Naive thymus-derived CD4-positive, alpha-beta T cell (primary cell): ENCODE measurements around the gene MAGI2. TPM values are rescaled to one million over a fixed set of nuclear protein-coding genes. Genes with fewer than 3 reads are reported as not detected.
A peak's percentile ranks its signal among the peaks of the same experiment; 100 is the strongest.

ENCODE experiments used
- ATAC-seq: fragments of 150-1000 bp; cut with Tn5 transposase; 2 replicates; pipeline ENCODE4 v1.10.0; 2021; ENCODE audit warnings: mild to moderate bottlenecking, moderate library complexity
- CTCF ChIA-PET: fragments of 350-600 bp; sonication (Branson Sonifier 250); formaldehyde crosslinking; loops from one replicate; lab custom pipeline; 2021; ENCODE audit warnings: antibody characterized with exemption; lab: Charles Lee
- POLR2A ChIA-PET: fragments of 350-600 bp; sonication (Branson Sonifier 250); formaldehyde crosslinking; loops from one replicate; lab custom pipeline; 2021; ENCODE audit warnings: antibody characterized with exemption, inconsistent platforms; lab: Charles Lee
- DNase-seq, 9 donors: peaks; one replicate each; pipeline versions ENCODE4 v3.0.0 to v3.0.0-alpha.2; 2020 to 2022; ENCODE audit warnings: mixed read lengths in 1 of 9
- H3K27ac ChIP-seq: one replicate; pipeline ENCODE4 v1.7.0; 2013; ENCODE audit warnings: mild to moderate bottlenecking, low read depth, low read length, moderate library complexity
- H3K27me3 ChIP-seq, 2 donors: one replicate each; pipeline ENCODE4 v1.7.0; 2013; ENCODE audit warnings: low read length in 2 of 2, mild to moderate bottlenecking in 2 of 2, moderate library complexity in 2 of 2; ENCODE audit not compliant: control insufficient read depth in 2 of 2, insufficient read depth in 2 of 2
- H3K36me3 ChIP-seq, 3 experiments: 1 replicate in 2 of 3; 2 replicates in 1 of 3; pipeline ENCODE4 v1.7.0; 2013; ENCODE audit warnings: low read length in 3 of 3, mild to moderate bottlenecking in 3 of 3, moderate library complexity in 1 of 3; ENCODE audit not compliant: insufficient read depth in 3 of 3, control insufficient read depth in 2 of 3
- H3K4me1 ChIP-seq, 2 donors: one replicate each; pipeline ENCODE4 v1.7.0; 2013; ENCODE audit warnings: low read length in 2 of 2, mild to moderate bottlenecking in 2 of 2, moderate library complexity in 1 of 2; ENCODE audit not compliant: control insufficient read depth in 2 of 2, insufficient read depth in 2 of 2
- H3K4me3 ChIP-seq: 2 replicates; pipeline ENCODE4 v1.7.0; 2013; ENCODE audit warnings: mild to moderate bottlenecking, low read length
- H3K9me3 ChIP-seq, 3 experiments: 1 replicate in 2 of 3; 2 replicates in 1 of 3; pipeline ENCODE4 v1.7.0; 2013; ENCODE audit warnings: low read length in 3 of 3; ENCODE audit not compliant: control insufficient read depth in 2 of 3
- H3K27ac Mint-ChIP-seq, 9 donors: one replicate each; pipeline ENCODE4 v1.8.0; 2020 to 2022; ENCODE audit warnings: mixed read lengths in 9 of 9, mild to moderate bottlenecking in 8 of 9, moderate library complexity in 5 of 9, inconsistent platforms in 2 of 9
- H3K27me3 Mint-ChIP-seq, 5 donors: one replicate each; pipeline ENCODE4 v1.8.0; 2021 to 2022; ENCODE audit warnings: mixed read lengths in 5 of 5, mild to moderate bottlenecking in 1 of 5
- H3K36me3 Mint-ChIP-seq, 5 donors: one replicate each; pipeline ENCODE4 v1.8.0; 2020 to 2022; ENCODE audit warnings: mixed read lengths in 5 of 5, mild to moderate bottlenecking in 3 of 5, inconsistent platforms in 1 of 5
- H3K4me1 Mint-ChIP-seq, 7 donors: one replicate each; pipeline ENCODE4 v1.8.0; 2020 to 2022; ENCODE audit warnings: mixed read lengths in 7 of 7, mild to moderate bottlenecking in 3 of 7, inconsistent platforms in 1 of 7
- H3K4me3 Mint-ChIP-seq, 10 donors: one replicate each; pipeline ENCODE4 v1.8.0; 2020 to 2022; ENCODE audit warnings: mild to moderate bottlenecking in 10 of 10, mixed read lengths in 10 of 10, moderate library complexity in 6 of 10, inconsistent platforms in 2 of 10
- H3K9me3 Mint-ChIP-seq, 11 donors: one replicate each; pipeline ENCODE4 v1.8.0; 2020 to 2022; ENCODE audit warnings: mixed read lengths in 11 of 11, mild to moderate bottlenecking in 4 of 11, inconsistent platforms in 1 of 11, moderate library complexity in 1 of 11
- intact Hi-C, 2 donors: fragments of 100-400 bp; cut with micrococcal nuclease; formaldehyde crosslinking; loops; one replicate each; pipeline ENCODE4 v1.15.1; 2023
- polyA plus RNA-seq, 2 donors: library from polyadenylated mRNA; unstranded; fragments of 300-500 nt; fragmentation: Illumina TruSeq; gene quantifications; one replicate each; pipeline ENCODE4 v1.2.3, GENCODE V29; 2021
- total RNA-seq, 6 experiments: library from RNA in 5 of 6; stranded (reverse) in 5 of 6; gene quantifications; 1 replicate in 5 of 6; 2 replicates in 1 of 6; pipeline ENCODE4 v1.2.3 and lab custom pipeline; 2021 to 2026

Gene MAGI2
- total and polyA plus RNA-seq, 7 experiments from 2014 or later, result 0.05 to 0.67 (median 0.15) TPM; not detected in 3

- Mint-ChIP-seq H3K4me3 (no peak overlapping the region), H3K27ac (no peak overlapping the region), H3K4me1 (no peaks in the 10 kb centered on the region), H3K36me3 (no peaks in the 10 kb centered on the region), H3K9me3 (peaks cover 0 to 5% (median 0%) of the 10 kb centered on the region in 11 donors), H3K27me3 (no peaks in the 10 kb centered on the region)
- CTCF ChIA-PET, result no interaction called here
- Histone ChIP-seq H3K27ac (no peak overlapping the region), H3K27me3 (no peaks in the 10 kb centered on the region), H3K9me3 (no peaks in the 10 kb centered on the region), H3K4me3 (no peak overlapping the region), H3K36me3 (no peaks in the 10 kb centered on the region), H3K4me1 (no peaks in the 10 kb centered on the region)
- no peak for ATAC-seq
- no peak for DNase-seq
- intact Hi-C loops, result no loop called here
- POLR2A ChIA-PET, result no interaction called here
Measured at GRCh38 chr7:78764571-78764970, 688.9 kb downstream of the MAGI2 start.

- ChIA-PET POLR2A (no interaction called here), CTCF (no interaction called here)
- Histone ChIP-seq H3K36me3 (no peaks in the 10 kb centered on the region), H3K27me3 (no peaks in the 10 kb centered on the region), H3K27ac (no peak overlapping the region), H3K9me3 (no peaks in the 10 kb centered on the region), H3K4me1 (no peaks in the 10 kb centered on the region), H3K4me3 (no peak overlapping the region)
- H3K4me1 Mint-ChIP-seq, result no peaks in the 10 kb centered on the region
- no peak for ATAC-seq
- no peak for DNase-seq
- H3K27ac Mint-ChIP-seq, result no peak overlapping the region
- H3K27me3 Mint-ChIP-seq, result no peaks in the 10 kb centered on the region
- H3K36me3 Mint-ChIP-seq, result no peaks in the 10 kb centered on the region
- intact Hi-C loops, result no loop called here
- no peak overlapping the region for H3K4me3 Mint-ChIP-seq
- peaks cover 0 to 7% (median 0%) of the 10 kb centered on the region in 11 donors for H3K9me3 Mint-ChIP-seq
Measured at GRCh38 chr7:78762625-78763024, 690.8 kb downstream of the MAGI2 start.

GRCh38 chr7:78760620-78761355 is 692.7 kb downstream of the MAGI2 start:
- Mint-ChIP-seq H3K9me3 (peaks cover 0 to 14% (median 4%) of the 10 kb centered on the region in 11 donors), H3K4me1 (no peaks in the 10 kb centered on the region), H3K4me3 (no peak overlapping the region), H3K27ac (no peak overlapping the region), H3K36me3 (no peaks in the 10 kb centered on the region), H3K27me3 (no peaks in the 10 kb centered on the region)
- Histone ChIP-seq H3K4me1 (no peaks in the 10 kb centered on the region), H3K27ac (no peak overlapping the region), H3K36me3 (no peaks in the 10 kb centered on the region), H3K4me3 (no peak overlapping the region), H3K27me3 (no peaks in the 10 kb centered on the region), H3K9me3 (no peaks in the 10 kb centered on the region)
- ChIA-PET POLR2A (no interaction called here), CTCF (no interaction called here)
- intact Hi-C loops, result no loop called here
- ATAC-seq (no peak), DNase-seq (no peak)

- H3K9me3 Mint-ChIP-seq, result peaks cover 1 to 24% (median 4%) of the 10 kb centered on the region in 11 donors
- no peaks in the 10 kb centered on the region for H3K36me3 Mint-ChIP-seq
- no peak overlapping the region for H3K27ac Mint-ChIP-seq
- Histone ChIP-seq H3K4me3 (no peak overlapping the region), H3K9me3 (no peaks in the 10 kb centered on the region), H3K4me1 (no peaks in the 10 kb centered on the region), H3K36me3 (no peaks in the 10 kb centered on the region), H3K27ac (no peak overlapping the region), H3K27me3 (no peaks in the 10 kb centered on the region)
- peaks cover 0 to 5% (median 0%) of the 10 kb centered on the region in 5 donors for H3K27me3 Mint-ChIP-seq
- CTCF ChIA-PET, result no interaction called here
- no peaks in the 10 kb centered on the region for H3K4me1 Mint-ChIP-seq
- no peak overlapping the region for H3K4me3 Mint-ChIP-seq
- POLR2A ChIA-PET, result no interaction called here
- intact Hi-C loops, result no loop called here
- DNase-seq, result no peak
- ATAC-seq, result no peak
Measured at GRCh38 chr7:78752554-78752953, 700.9 kb downstream of the MAGI2 start.

GRCh38 chr7:78751253-78751652 is 702.2 kb downstream of the MAGI2 start:
- H3K36me3 Mint-ChIP-seq, result no peaks in the 10 kb centered on the region
- peaks cover 0 to 5% (median 0%) of the 10 kb centered on the region in 5 donors for H3K27me3 Mint-ChIP-seq
- ATAC-seq (no peak), DNase-seq (no peak)
- H3K4me1 Mint-ChIP-seq, result no peaks in the 10 kb centered on the region
- intact Hi-C loops, result no loop called here
- H3K27ac ChIP-seq, result no peak overlapping the region
- H3K27ac Mint-ChIP-seq, result no peak overlapping the region
- no peaks in the 10 kb centered on the region for H3K9me3 ChIP-seq
- ChIA-PET CTCF (no interaction called here), POLR2A (no interaction called here)
- no peaks in the 10 kb centered on the region for H3K4me1 ChIP-seq
- no peak overlapping the region for H3K4me3 ChIP-seq
- no peaks in the 10 kb centered on the region for H3K27me3 ChIP-seq
- H3K36me3 ChIP-seq, result no peaks in the 10 kb centered on the region
- peaks cover 0 to 18% (median 2%) of the 10 kb centered on the region in 11 donors for H3K9me3 Mint-ChIP-seq
- no peak overlapping the region for H3K4me3 Mint-ChIP-seq

GRCh38 chr7:78749052-78749746 is 704.3 kb downstream of the MAGI2 start:
- Mint-ChIP-seq H3K9me3 (peaks cover 0 to 18% (median 2%) of the 10 kb centered on the region in 11 donors), H3K27me3 (peaks cover 0 to 5% (median 0%) of the 10 kb centered on the region in 5 donors), H3K27ac (peak overlapping the region in 1 of 9 donors; percentile 17), H3K4me1 (no peaks in the 10 kb centered on the region), H3K4me3 (no peak overlapping the region), H3K36me3 (no peaks in the 10 kb centered on the region)
- no peaks in the 10 kb centered on the region for H3K36me3 ChIP-seq
- no peaks in the 10 kb centered on the region for H3K9me3 ChIP-seq
- DNase-seq (no peak), ATAC-seq (no peak)
- H3K4me1 ChIP-seq, result no peaks in the 10 kb centered on the region
- intact Hi-C loops, result no loop called here
- CTCF ChIA-PET, result no interaction called here
- H3K27me3 ChIP-seq, result no peaks in the 10 kb centered on the region
- POLR2A ChIA-PET, result no interaction called here
- H3K4me3 ChIP-seq, result no peak overlapping the region
- H3K27ac ChIP-seq, result no peak overlapping the region
